Activated CD8-positive, alpha-beta memory T cell treated with anti-CD3 and anti-CD28 coated beads for 48 hours (primary cell): ENCODE measurements around the gene TMPRSS7.

Source experiments
- DNase-seq, 3 experiments: peaks; one replicate each; pipeline ENCODE4 v3.0.0-alpha.2; 2020; ENCODE audit warnings: low read depth in 2 of 3, low spot score in 2 of 3

TMPRSS7 gene

DNA sequence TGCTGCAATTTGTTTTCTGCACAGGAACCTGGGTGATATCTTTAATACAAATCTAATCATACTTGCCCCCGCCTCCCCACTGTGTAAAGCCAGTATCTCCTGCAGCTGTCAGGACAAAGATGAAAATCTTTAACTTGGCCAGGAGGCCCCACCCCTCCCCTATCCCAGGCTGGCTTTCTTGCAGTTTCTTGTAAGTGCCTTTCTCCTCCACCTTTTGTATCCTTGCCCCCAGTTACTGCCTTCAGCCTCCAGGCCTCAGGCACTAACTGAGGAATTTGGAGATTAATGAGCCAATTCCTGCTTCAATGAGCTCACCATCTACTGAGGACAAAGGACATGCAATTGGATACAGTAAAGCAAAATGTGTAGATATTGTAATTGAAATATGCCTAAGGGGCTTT, 92.0 kb downstream of the TMPRSS7 start:
- DNase-seq: no peak

DNA sequence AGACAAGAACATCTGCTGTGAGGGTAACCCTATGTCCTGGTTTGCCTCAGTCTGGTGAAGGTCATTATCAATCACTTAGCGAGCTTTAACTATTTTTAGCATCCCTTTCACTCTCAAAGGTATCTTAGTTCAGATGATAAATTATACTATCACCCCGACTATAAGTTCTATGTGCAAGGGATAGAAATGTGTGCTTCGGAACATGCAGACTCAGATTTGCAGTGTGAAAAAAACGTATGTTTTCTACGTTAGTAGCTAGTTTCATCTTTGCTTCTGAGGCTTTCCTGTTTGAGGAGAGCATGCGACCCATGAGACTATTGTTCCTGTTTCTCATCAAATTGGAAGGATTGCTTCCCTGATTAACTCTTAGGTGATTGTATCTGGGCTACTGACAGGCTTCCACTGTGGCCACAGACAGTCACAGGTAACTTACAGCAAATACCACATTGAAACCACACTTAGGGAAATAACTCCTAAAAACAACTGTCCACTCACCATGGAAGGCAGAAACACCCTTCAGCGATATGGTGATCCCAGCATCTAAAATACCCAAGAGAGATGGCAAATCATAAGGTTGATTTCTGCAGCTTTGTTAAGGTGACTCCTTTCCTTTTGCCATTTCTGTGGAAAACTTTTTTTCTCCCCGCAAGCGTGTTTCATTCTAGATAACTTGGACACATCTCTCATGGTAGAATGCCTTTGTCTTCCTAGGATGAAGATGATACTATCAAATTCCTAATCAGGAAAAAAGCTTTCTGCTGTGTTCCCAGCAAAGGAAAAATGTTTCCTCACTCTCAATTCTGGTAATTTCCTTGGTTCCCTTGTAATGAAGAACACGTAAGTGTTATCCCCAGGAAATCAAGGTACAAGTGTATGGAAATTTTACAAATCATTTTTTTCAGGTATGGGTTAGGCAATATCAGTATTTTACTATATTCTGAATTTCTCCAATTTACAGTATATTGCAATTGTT, 93.3 kb downstream of the TMPRSS7 start:
- no peak for DNase-seq

DNA sequence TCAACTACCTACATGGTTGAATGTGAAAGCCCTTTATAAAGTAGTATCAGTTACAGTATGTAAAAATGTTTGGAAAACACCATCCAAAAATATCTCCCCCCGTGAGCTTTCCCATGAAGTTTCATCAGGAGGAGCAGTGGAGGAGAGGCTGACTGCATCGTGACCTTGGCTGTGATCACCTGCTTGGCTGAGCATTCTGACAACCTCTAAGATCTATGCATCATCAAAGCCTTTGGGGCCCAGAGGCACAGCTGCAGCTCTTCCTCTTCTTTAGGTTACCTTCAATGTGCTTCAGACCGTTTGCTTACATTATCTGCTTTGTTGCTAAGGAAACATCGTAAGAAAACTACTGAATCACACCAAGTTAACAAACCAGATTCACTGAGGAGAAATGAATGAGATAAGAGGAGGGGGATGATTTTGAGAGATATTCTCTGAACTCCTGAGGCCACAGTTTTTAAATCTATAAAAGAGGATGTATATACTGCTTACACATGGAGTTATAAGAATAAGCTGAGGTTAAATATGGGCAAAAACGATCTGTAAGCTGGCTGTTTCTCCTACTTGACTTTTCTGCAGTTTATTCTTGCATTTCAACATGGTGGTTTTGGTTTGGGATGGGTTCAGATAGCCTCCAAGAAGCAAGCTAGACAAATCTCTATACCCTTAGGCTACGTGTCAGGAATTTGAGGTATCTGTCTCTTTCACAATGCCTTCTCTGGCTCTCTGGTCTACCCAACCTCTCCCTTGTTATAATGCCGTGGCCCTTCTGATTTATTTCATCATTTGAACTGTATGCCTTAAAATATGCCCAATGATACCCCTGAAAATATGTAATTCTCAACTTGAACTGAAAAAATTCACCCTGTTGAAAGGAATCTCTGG, 94.5 kb downstream of the TMPRSS7 start:
- no peak for DNase-seq

DNA sequence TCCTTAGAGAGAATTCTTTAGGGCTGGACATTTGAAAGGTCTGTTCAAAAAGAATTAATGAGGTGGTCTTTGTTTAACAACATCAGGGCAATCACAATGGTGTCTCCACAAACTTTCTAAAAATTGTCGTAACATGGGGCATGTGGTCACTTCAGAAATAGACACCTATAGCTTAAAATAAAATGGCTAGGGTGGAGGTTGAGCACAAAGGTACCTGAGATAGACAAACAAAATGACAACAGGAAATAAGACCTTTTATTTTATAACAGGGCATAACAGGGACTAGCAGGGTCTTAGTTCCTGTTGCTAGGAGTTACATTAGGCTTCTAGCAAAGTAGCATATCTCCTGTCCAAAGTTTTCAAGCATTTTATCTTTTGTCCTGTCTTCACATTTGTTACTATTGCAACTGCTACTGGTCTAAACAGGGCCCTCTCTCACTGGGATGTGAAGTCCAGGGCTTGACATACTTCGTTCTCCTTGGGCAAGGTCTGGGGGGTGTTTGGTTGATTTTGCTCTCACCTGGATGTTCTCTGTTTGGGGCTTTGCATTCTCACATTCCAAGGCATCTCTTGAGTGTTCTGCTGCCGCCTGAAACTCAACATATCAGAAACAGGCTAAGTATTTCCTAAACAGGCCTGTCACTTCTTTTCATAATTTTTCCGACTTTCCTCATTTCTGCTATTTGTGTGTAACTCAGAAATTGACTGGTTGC, 95.5 kb downstream of the TMPRSS7 start:
- no peak for DNase-seq

DNA sequence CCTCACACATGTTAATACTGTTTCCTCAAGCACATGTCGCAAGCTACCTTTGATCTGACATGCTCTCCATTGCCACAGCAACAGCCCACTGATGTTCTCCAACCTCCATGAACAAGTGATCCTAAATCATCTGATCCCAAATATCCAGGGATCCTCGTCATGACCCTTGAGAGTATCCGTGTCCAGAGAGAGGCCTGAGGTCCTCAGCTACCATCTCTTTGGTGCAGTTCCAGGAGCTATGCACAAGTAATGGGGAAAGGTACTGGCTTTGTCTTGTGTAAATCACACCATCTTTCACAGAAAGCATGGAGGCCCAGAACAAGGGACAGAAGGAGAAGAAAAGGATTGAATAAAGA, 96.1 kb downstream of the TMPRSS7 start:
- DNase-seq: no peak
